Neural progenitor cell (in vitro differentiated cells): Measurements from ENCODE around the gene PHF12. TPM values are rescaled to one million over a fixed set of nuclear protein-coding genes. Genes with fewer than 3 reads are reported as not detected.

ENCODE experiments used
- DNase-seq: peaks from one replicate; pipeline ENCODE4 v3.0.0-alpha.2; 2016; ENCODE audit warnings: low spot score
- H2AFZ ChIP-seq: fragments of 200-600 bp; sonication (generic); replicated peaks from 2 replicates; pipeline ENCODE4 v1.6.1; 2016; ENCODE audit warnings: antibody characterized with exemption
- H3F3A ChIP-seq: fragments of 200-600 bp; sonication (generic); 2 replicates; pipeline ENCODE4 v1.6.1; 2016; ENCODE audit warnings: antibody characterized with exemption, low read depth
- H3K27ac ChIP-seq: fragments of 200-600 bp; sonication (generic); 2 replicates; pipeline ENCODE4 v1.5.1; 2016; ENCODE audit warnings: mild to moderate bottlenecking
- H3K27me3 ChIP-seq: fragments of 200-600 bp; sonication (generic); 2 replicates; pipeline ENCODE4 v1.6.1; 2016; ENCODE audit warnings: mild to moderate bottlenecking, moderate library complexity
- H3K36me3 ChIP-seq: fragments of 200-600 bp; sonication (generic); 2 replicates; pipeline ENCODE4 v1.5.1; 2016
- H3K4me1 ChIP-seq: fragments of 200-600 bp; sonication (generic); 2 replicates; pipeline ENCODE4 v1.6.1; 2016; ENCODE audit warnings: mixed run types
- H3K4me2 ChIP-seq: fragments of 200-600 bp; sonication (generic); 2 replicates; pipeline ENCODE4 v1.6.1; 2016
- H3K4me3 ChIP-seq: fragments of 200-600 bp; sonication (generic); 2 replicates; pipeline ENCODE4 v1.5.1; 2016
- H3K79me2 ChIP-seq: fragments of 200-600 bp; sonication (generic); 2 replicates; pipeline ENCODE4 v1.6.1; 2016; ENCODE audit warnings: low read depth
- H3K9ac ChIP-seq: fragments of 200-600 bp; sonication (generic); 2 replicates; pipeline ENCODE4 v1.6.1; 2016
- H3K9me3 ChIP-seq: fragments of 200-600 bp; sonication (generic); 2 replicates; pipeline ENCODE4 v1.5.1; 2016; ENCODE audit warnings: low read depth
- H4K20me1 ChIP-seq: fragments of 200-600 bp; sonication (generic); 2 replicates; pipeline ENCODE4 v1.6.1; 2016; ENCODE audit warnings: low read depth
- H3K27ac Mint-ChIP-seq: 3 replicates; pipeline ENCODE4 v1.8.0; 2021; ENCODE audit warnings: mixed read lengths
- H3K27me3 Mint-ChIP-seq: 2 replicates; pipeline ENCODE4 v1.8.0; 2022; ENCODE audit warnings: low read depth, mild to moderate bottlenecking, inconsistent platforms, moderate library complexity, mixed read lengths; ENCODE audit not compliant: insufficient read depth
- H3K36me3 Mint-ChIP-seq: 3 replicates; pipeline ENCODE4 v1.8.0; 2021; ENCODE audit warnings: mixed read lengths
- H3K4me1 Mint-ChIP-seq: 3 replicates; pipeline ENCODE4 v1.8.0; 2021; ENCODE audit warnings: mixed read lengths
- H3K4me3 Mint-ChIP-seq: 3 replicates; pipeline ENCODE4 v1.8.0; 2021; ENCODE audit warnings: mild to moderate bottlenecking, moderate library complexity, mixed read lengths
- H3K9me3 Mint-ChIP-seq: 3 replicates; pipeline ENCODE4 v1.8.0; 2020; ENCODE audit warnings: mixed read lengths
- EZH2 ChIP-seq: fragments of 200-600 bp; sonication (generic); IDR thresholded peaks from 2 replicates; pipeline ENCODE4 v1.6.1; 2017; ENCODE audit warnings: antibody characterized with exemption, mild to moderate bottlenecking, moderate library complexity
- EZH2phosphoT487 ChIP-seq: fragments of 200-600 bp; sonication (generic); IDR thresholded peaks from 2 replicates; pipeline ENCODE4 v1.6.1; 2017; ENCODE audit warnings: antibody characterized with exemption
- total RNA-seq: library from RNA; depleted of rRNA; stranded (reverse); fragments of >200 nt; gene quantifications from 2 replicates; pipeline ENCODE4 v1.2.3, GENCODE V29; 2015; ENCODE audit warnings: low replicate concordance
- TF ChIP-seq, protein P1 (sequence below): fragments of 200-600 bp; sonication (generic); IDR thresholded peaks from 2 replicates; pipeline ENCODE4 v1.5.1; 2017; ENCODE audit warnings: antibody characterized with exemption, mild to moderate bottlenecking

Gene PHF12
- total RNA-seq, 1 donor from 2014 or later = 49.1 TPM

GRCh38 chr17:28875848-28876550, 75.3 kb downstream of the PHF12 start:
- Mint-ChIP-seq H3K27me3 (peaks cover 6% of the 10 kb centered on the region), H3K27ac (no peak overlapping the region), H3K4me3 (no peak overlapping the region), H3K4me1 (peaks cover 10% of the 10 kb centered on the region), H3K36me3 (peaks cover 13% of the 10 kb centered on the region), H3K9me3 (no peaks in the 10 kb centered on the region)
- Histone ChIP-seq H3K4me1 (no peaks in the 10 kb centered on the region), H3K79me2 (no peaks in the 10 kb centered on the region), H3K9me3 (no peaks in the 10 kb centered on the region), H3K4me2 (no peak overlapping the region), H3K36me3 (no peaks in the 10 kb centered on the region), H3K27me3 (no peaks in the 10 kb centered on the region), H3K9ac (no peak overlapping the region), H3K27ac (no peak overlapping the region), H2AFZ (no peak overlapping the region), H4K20me1 (no peaks in the 10 kb centered on the region), H3K4me3 (no peak overlapping the region), H3F3A (peaks cover 13% of the 10 kb centered on the region)
- no peak for DNase-seq
- no peak for TF ChIP-seq EZH2phosphoT487
- TF ChIP-seq EZH2 = no peak
- TF ChIP-seq, protein P1, sequence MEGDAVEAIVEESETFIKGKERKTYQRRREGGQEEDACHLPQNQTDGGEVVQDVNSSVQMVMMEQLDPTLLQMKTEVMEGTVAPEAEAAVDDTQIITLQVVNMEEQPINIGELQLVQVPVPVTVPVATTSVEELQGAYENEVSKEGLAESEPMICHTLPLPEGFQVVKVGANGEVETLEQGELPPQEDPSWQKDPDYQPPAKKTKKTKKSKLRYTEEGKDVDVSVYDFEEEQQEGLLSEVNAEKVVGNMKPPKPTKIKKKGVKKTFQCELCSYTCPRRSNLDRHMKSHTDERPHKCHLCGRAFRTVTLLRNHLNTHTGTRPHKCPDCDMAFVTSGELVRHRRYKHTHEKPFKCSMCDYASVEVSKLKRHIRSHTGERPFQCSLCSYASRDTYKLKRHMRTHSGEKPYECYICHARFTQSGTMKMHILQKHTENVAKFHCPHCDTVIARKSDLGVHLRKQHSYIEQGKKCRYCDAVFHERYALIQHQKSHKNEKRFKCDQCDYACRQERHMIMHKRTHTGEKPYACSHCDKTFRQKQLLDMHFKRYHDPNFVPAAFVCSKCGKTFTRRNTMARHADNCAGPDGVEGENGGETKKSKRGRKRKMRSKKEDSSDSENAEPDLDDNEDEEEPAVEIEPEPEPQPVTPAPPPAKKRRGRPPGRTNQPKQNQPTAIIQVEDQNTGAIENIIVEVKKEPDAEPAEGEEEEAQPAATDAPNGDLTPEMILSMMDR = no peak

DNA sequence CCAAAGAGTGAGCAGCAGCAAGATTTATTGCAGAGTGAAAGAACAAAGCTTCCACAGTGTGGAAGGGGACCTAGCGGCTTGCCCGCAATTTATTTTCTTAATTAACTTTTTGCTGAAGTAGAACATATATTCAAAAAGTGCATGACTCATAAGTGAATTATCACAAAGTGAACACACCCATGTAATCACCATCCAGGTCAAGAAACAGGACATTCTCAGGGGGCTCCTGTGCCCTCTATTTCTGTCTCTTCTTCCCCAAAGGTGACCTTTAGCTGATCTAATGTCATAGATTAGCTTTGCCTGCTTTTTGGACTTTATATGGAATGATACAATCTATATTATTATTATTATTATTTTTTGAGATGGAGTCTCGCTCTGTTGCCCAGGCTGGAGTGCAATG, 76.6 kb downstream of the PHF12 start:
- H3K27me3 ChIP-seq = no peaks in the 10 kb centered on the region
- no peaks in the 10 kb centered on the region for H4K20me1 ChIP-seq
- H3K4me2 ChIP-seq = no peak overlapping the region
- H3K27ac ChIP-seq = no peak overlapping the region
- DNase-seq = no peak
- H3K79me2 ChIP-seq = no peaks in the 10 kb centered on the region
- no peaks in the 10 kb centered on the region for H3K9me3 ChIP-seq
- H2AFZ ChIP-seq = no peak overlapping the region
- TF ChIP-seq EZH2phosphoT487 = no peak
- TF ChIP-seq, protein P1 = no peak
- no peak for TF ChIP-seq EZH2
- Mint-ChIP-seq H3K27me3 (peaks cover 6% of the 10 kb centered on the region), H3K4me3 (no peak overlapping the region), H3K27ac (no peak overlapping the region), H3K9me3 (no peaks in the 10 kb centered on the region), H3K36me3 (peaks cover 10% of the 10 kb centered on the region), H3K4me1 (peaks cover 10% of the 10 kb centered on the region)
- no peaks in the 10 kb centered on the region for H3K4me1 ChIP-seq
- no peaks in the 10 kb centered on the region for H3K36me3 ChIP-seq
- H3K9ac ChIP-seq = no peak overlapping the region
- no peak overlapping the region for H3K4me3 ChIP-seq
- H3F3A ChIP-seq = peaks cover 13% of the 10 kb centered on the region

- Histone ChIP-seq H3K4me2 (no peak overlapping the region), H4K20me1 (no peaks in the 10 kb centered on the region), H3F3A (peaks cover 13% of the 10 kb centered on the region), H3K9ac (no peak overlapping the region), H3K4me1 (no peaks in the 10 kb centered on the region), H3K79me2 (no peaks in the 10 kb centered on the region), H2AFZ (no peak overlapping the region), H3K9me3 (no peaks in the 10 kb centered on the region), H3K36me3 (no peaks in the 10 kb centered on the region), H3K27ac (no peak overlapping the region), H3K27me3 (no peaks in the 10 kb centered on the region), H3K4me3 (no peak overlapping the region)
- peaks cover 6% of the 10 kb centered on the region for H3K27me3 Mint-ChIP-seq
- H3K27ac Mint-ChIP-seq = no peak overlapping the region
- H3K4me3 Mint-ChIP-seq = no peak overlapping the region
- H3K4me1 Mint-ChIP-seq = peaks cover 10% of the 10 kb centered on the region
- H3K36me3 Mint-ChIP-seq = peaks cover 8% of the 10 kb centered on the region
- no peaks in the 10 kb centered on the region for H3K9me3 Mint-ChIP-seq
- no peak for TF ChIP-seq EZH2
- TF ChIP-seq, protein P1 = no peak
- TF ChIP-seq EZH2phosphoT487 = no peak
- no peak for DNase-seq
Observed at GRCh38 chr17:28873839-28874238, 77.5 kb downstream of the PHF12 start.
